OCI-LY3 (cell line): ENCODE measurements around the gene NAPB.
A peak's percentile ranks its signal among the peaks of the same experiment; 100 is the strongest.

Experiments
- H2AFZ ChIP-seq: fragments of 200-600, 300-600 bp; shearing (Covaris generic); 2 replicates; pipeline ENCODE4 v1.6.0; 2014; ENCODE audit warnings: antibody characterized with exemption, low read depth, low read length
- H3K27ac ChIP-seq: fragments of 200-600, 300-600 bp; sonication (generic); 2 replicates; pipeline ENCODE4 v1.5.1; 2014; ENCODE audit warnings: mild to moderate bottlenecking, low read length, moderate library complexity, mixed read lengths
- H3K27me3 ChIP-seq: fragments of 200-600, 300-600 bp; sonication (generic); 2 replicates; pipeline ENCODE4 v1.6.1; 2014; ENCODE audit warnings: low read depth, low read length, mixed read lengths
- H3K36me3 ChIP-seq: fragments of 200-600, 300-600 bp; sonication (generic); replicated peaks from 2 replicates; pipeline ENCODE3; 2014; ENCODE audit warnings: low read depth, low read length, mixed read lengths
- H3K4me1 ChIP-seq: fragments of 300-600, 200-600 bp; sonication (generic); 2 replicates; pipeline ENCODE4 v1.6.1; 2014; ENCODE audit warnings: low read length, mixed read lengths
- H3K4me2 ChIP-seq: fragments of 200-600, 300-600 bp; sonication (generic); 2 replicates; pipeline ENCODE4 v1.6.1; 2014; ENCODE audit warnings: low read length, mixed read lengths
- H3K4me3 ChIP-seq: fragments of 300-600, 200-600 bp; sonication (generic); 2 replicates; pipeline ENCODE4 v1.5.1; 2014; ENCODE audit warnings: antibody characterized with exemption, mild to moderate bottlenecking, low read length, moderate library complexity
- H3K79me2 ChIP-seq: fragments of 300-600, 200-600 bp; shearing (Covaris generic); 2 replicates; pipeline ENCODE4 v1.6.1; 2014; ENCODE audit warnings: mild to moderate bottlenecking, low read length, mixed read lengths
- H3K9ac ChIP-seq: fragments of 300-600, 200-600 bp; shearing (Covaris generic); 2 replicates; pipeline ENCODE4 v1.6.0; 2014; ENCODE audit warnings: mild to moderate bottlenecking, low read length, moderate library complexity
- H3K9me3 ChIP-seq: fragments of 200-600, 300-600 bp; shearing (Covaris generic); 2 replicates; pipeline ENCODE4 v1.6.1; 2014; ENCODE audit warnings: low read length, mixed read lengths; ENCODE audit not compliant: insufficient read depth
- H4K20me1 ChIP-seq: fragments of 200-600, 300-600 bp; sonication (generic); 2 replicates; pipeline ENCODE4 v1.6.1; 2016; ENCODE audit warnings: low read length, mixed read lengths; ENCODE audit not compliant: insufficient read depth
- EZH2phosphoT487 ChIP-seq: fragments of 200-600 bp; shearing (Covaris generic); IDR thresholded peaks from 2 replicates; pipeline ENCODE4 v1.6.1; 2018; ENCODE audit warnings: antibody characterized with exemption, mixed run types, low read depth
- TF ChIP-seq, protein P1 (sequence below): fragments of 200-600, 300-600 bp; sonication (generic); IDR thresholded peaks from 2 replicates; pipeline ENCODE4 v1.5.1; 2014; ENCODE audit warnings: antibody characterized with exemption, low read length, low read depth

NAPB gene

DNA sequence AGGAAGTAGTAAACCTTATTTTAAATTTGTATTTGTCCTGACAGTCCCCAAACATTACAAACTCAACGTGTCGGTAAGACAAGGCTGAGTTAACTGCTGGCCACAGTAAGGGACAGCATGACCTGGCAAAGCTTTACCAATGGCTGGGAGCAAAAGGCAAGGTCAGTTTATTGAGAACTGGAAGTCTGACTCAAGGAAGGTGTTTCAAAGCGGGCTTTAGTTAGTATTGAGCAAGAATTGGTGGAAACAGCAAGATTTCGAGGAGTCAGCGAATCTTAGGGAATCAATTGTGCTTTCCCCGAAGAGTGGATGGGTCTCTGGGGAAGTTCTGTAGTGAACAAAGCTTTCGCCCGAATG is 60.2 kb downstream of the NAPB start:
- TF ChIP-seq EZH2phosphoT487, result no peak
- TF ChIP-seq, protein P1, sequence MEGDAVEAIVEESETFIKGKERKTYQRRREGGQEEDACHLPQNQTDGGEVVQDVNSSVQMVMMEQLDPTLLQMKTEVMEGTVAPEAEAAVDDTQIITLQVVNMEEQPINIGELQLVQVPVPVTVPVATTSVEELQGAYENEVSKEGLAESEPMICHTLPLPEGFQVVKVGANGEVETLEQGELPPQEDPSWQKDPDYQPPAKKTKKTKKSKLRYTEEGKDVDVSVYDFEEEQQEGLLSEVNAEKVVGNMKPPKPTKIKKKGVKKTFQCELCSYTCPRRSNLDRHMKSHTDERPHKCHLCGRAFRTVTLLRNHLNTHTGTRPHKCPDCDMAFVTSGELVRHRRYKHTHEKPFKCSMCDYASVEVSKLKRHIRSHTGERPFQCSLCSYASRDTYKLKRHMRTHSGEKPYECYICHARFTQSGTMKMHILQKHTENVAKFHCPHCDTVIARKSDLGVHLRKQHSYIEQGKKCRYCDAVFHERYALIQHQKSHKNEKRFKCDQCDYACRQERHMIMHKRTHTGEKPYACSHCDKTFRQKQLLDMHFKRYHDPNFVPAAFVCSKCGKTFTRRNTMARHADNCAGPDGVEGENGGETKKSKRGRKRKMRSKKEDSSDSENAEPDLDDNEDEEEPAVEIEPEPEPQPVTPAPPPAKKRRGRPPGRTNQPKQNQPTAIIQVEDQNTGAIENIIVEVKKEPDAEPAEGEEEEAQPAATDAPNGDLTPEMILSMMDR, result no peak
- Histone ChIP-seq H3K27ac (peak overlapping the region; percentile 67), H3K79me2 (peaks cover 46% of the 10 kb centered on the region), H3K27me3 (no peaks in the 10 kb centered on the region), H4K20me1 (peaks cover 23% of the 10 kb centered on the region), H3K4me3 (peak overlapping the region; percentile 76), H3K9ac (peak overlapping the region; percentile 81), H3K4me2 (peak overlapping the region; percentile 91), H2AFZ (peak overlapping the region; percentile 27; the same call in 1 of the 2 replicates), H3K9me3 (no peaks in the 10 kb centered on the region), H3K4me1 (peaks cover 41% of the 10 kb centered on the region), H3K36me3 (peaks cover 20% of the 10 kb centered on the region)

DNA sequence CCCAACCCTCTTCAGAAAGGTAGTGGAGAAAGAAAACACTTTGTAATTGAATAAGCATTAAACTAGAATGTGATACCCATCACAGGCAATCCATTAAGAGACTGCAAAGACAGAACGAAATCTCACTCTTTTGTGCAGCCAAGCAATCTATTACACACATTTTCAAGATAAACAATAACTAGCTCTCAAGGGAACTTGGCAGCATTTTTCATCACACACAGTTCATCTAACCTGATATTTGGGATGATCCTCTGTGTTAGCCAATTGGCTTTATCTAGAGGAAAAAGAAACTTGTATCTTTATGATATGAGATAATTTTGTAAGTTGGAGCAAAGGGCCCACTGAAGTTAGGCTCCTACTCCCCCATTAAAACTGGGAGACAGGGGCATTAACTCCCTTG is 60.8 kb downstream of the NAPB start:
- Histone ChIP-seq H3K4me1 (peaks cover 35% of the 10 kb centered on the region), H3K9me3 (no peaks in the 10 kb centered on the region), H2AFZ (no peak overlapping the region), H3K36me3 (peaks cover 18% of the 10 kb centered on the region), H3K4me3 (peak overlapping the region; percentile 76), H3K4me2 (peak overlapping the region; percentile 91), H3K27me3 (no peaks in the 10 kb centered on the region), H4K20me1 (peaks cover 19% of the 10 kb centered on the region), H3K27ac (0 out of 2 replicates have a peak overlapping the region, but pooled peaks have one; percentile 67), H3K9ac (peak overlapping the region; percentile 81), H3K79me2 (peaks cover 46% of the 10 kb centered on the region)
- no peak for TF ChIP-seq EZH2phosphoT487
- TF ChIP-seq, protein P1, result no peak

DNA sequence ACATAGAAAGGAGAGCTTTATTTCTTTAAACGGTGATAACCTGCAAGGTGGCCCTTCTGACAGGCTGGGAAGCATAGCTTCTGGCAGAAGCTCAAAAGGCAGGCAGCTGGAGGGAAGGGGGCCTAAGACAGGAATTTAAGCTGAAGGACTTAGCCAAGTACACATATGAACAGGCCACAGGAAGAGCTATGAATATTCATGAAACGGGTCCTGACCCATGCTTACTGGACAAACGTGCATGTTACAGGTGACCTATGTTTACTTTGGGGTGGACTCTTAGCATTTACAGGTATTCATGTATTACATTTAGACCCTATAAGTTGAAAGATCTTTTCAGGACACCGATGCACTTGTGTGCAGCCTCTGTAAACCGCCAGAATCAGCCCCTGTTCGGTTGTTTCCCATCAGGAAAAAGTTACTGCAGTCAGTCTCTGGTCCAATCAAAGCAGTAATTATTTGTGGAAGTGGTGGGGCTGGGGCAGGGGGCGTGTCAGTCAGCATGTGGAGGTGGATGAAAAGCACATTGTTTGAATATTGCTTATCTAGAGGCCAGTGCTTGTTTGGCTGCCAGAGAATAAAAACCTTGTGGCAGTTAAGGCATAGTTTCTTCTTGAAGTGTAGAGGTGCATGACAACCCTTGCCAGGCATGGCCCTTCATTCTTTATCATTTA is 62.2 kb downstream of the NAPB start:
- Histone ChIP-seq H3K36me3 (peaks cover 14% of the 10 kb centered on the region), H3K27me3 (no peaks in the 10 kb centered on the region), H3K9me3 (no peaks in the 10 kb centered on the region), H3K79me2 (peaks cover 46% of the 10 kb centered on the region), H3K9ac (peak overlapping the region; percentile 71), H4K20me1 (peaks cover 13% of the 10 kb centered on the region), H2AFZ (peak overlapping the region; percentile 90; the same call in 1 of the 2 replicates), H3K4me3 (peak overlapping the region; percentile 83), H3K4me1 (peaks cover 32% of the 10 kb centered on the region), H3K27ac (no peak overlapping the region), H3K4me2 (peak overlapping the region; percentile 95)
- TF ChIP-seq, protein P1, result no peak
- no peak for TF ChIP-seq EZH2phosphoT487

DNA sequence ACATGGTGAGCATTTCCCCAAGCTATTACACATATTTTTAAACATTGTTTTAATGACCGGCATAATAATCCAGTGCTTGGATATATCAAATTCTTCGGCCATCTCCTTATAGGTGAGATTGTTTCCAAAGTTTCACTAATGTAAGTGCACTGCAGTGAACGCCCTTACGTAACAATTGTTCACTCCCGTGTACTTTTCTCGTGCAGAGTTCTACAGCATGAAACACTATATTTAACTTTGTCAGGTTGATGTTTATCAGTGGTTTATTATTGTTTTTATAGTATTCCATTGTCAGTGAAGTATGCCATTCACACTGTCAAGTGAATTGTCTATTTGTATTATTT is 62.8 kb downstream of the NAPB start:
- peaks cover 19% of the 10 kb centered on the region for H3K36me3 ChIP-seq
- H3K27ac ChIP-seq, result peak overlapping the region; percentile 42; the same call in 1 of the 2 replicates
- peaks cover 46% of the 10 kb centered on the region for H3K79me2 ChIP-seq
- H3K4me2 ChIP-seq, result peak overlapping the region; percentile 95
- H3K4me1 ChIP-seq, result peaks cover 28% of the 10 kb centered on the region
- TF ChIP-seq, protein P1, result no peak
- no peak for TF ChIP-seq EZH2phosphoT487
- H3K9ac ChIP-seq, result peak overlapping the region; percentile 71
- H4K20me1 ChIP-seq, result peaks cover 10% of the 10 kb centered on the region
- H3K27me3 ChIP-seq, result no peaks in the 10 kb centered on the region
- peak overlapping the region; percentile 83 for H3K4me3 ChIP-seq
- H2AFZ ChIP-seq, result peak overlapping the region; percentile 90
- H3K9me3 ChIP-seq, result no peaks in the 10 kb centered on the region
